A549 (cell line): ENCODE data around the gene ITSN2. TPM values are rescaled to one million over a fixed set of nuclear protein-coding genes. Genes with fewer than 3 reads are reported as not detected.

ENCODE experiments used
- ATAC-seq, 2 experiments: fragments of 200-7000 bp in 1 of 2; fragments of >200 bp in 1 of 2; cut with Nextera tagmentation in 1 of 2; cut with Tn5 transposase in 1 of 2; 3 replicates each; pipeline versions ENCODE4 v1.8.0 to v1.9.1; 2018 to 2020; ENCODE audit warnings: mild to moderate bottlenecking in 1 of 2, moderate library complexity in 1 of 2
- CTCF ChIA-PET: fragments of 300-600 bp; sonication (Branson Sonifier 250); formaldehyde crosslinking; extraction: SDS; loops from one replicate; lab custom pipeline; 2021; ENCODE audit warnings: antibody characterized with exemption, inconsistent platforms; lab: Yijun Ruan, JAX
- POLR2A ChIA-PET: fragments of 350-600 bp; formaldehyde crosslinking; extraction: SDS; loops from one replicate; lab custom pipeline; 2021; ENCODE audit warnings: antibody characterized with exemption, inconsistent platforms; lab: Yijun Ruan, JAX
- DNase-seq, 2 experiments: peaks; one replicate each; pipeline versions ENCODE4 v3.0.0 to v3.0.0-alpha.2; 2011 to 2016; ENCODE audit warnings: low read depth in 1 of 2, low spot score in 1 of 2
- FAIRE-seq: peaks from 2 replicates; lab custom pipeline; 2011; peaks lifted over from hg19 to GRCh38; lab: Jason Lieb, UNC
- H3K27ac ChIP-seq, 2 experiments: fragments of >200 bp; sonication (Bioruptor Twin); formaldehyde crosslinking; 3 replicates each; pipeline ENCODE4 v1.5.1; 2016 to 2017
- H3K4me1 ChIP-seq: fragments of >200 bp; sonication (Bioruptor Twin); formaldehyde crosslinking; 3 replicates; pipeline ENCODE4 v1.6.1; 2016
- H3K4me2 ChIP-seq: fragments of >200 bp; sonication (Bioruptor Twin); formaldehyde crosslinking; 3 replicates; pipeline ENCODE4 v1.6.1; 2016
- H3K4me3 ChIP-seq: fragments of >200 bp; sonication (Bioruptor Twin); formaldehyde crosslinking; 3 replicates; pipeline ENCODE4 v1.5.1; 2016
- H3K9me3 ChIP-seq: fragments of >200 bp; sonication (Bioruptor Twin); formaldehyde crosslinking; 3 replicates; pipeline ENCODE4 v1.6.1; 2016
- CBX2 ChIP-seq: fragments of 200-600 bp; sonication (generic); IDR thresholded peaks from 2 replicates; pipeline ENCODE4 v1.6.1; 2016; ENCODE audit warnings: low read depth, mild to moderate bottlenecking, borderline replicate concordance
- CHD2 ChIP-seq: fragments of 150-350 bp; IDR thresholded peaks from 2 replicates; pipeline ENCODE4 v1.6.1; 2014; ENCODE audit warnings: low read length; ENCODE audit not compliant: partially characterized antibody
- CHD4 ChIP-seq: fragments of 200-600 bp; sonication (generic); IDR thresholded peaks from 2 replicates; pipeline ENCODE4 v1.6.1; 2016; ENCODE audit warnings: antibody characterized with exemption, mild to moderate bottlenecking, borderline replicate concordance
- E2F6 ChIP-seq: IDR thresholded peaks from 2 replicates; pipeline ENCODE4 v1.6.1; 2012; ENCODE audit warnings: low read depth, borderline replicate concordance
- EHMT2 ChIP-seq: fragments of 200-600 bp; sonication (generic); IDR thresholded peaks from 2 replicates; pipeline ENCODE4 v1.6.1; 2016; ENCODE audit warnings: antibody characterized with exemption, low read depth, mild to moderate bottlenecking, moderate library complexity
- EP300 ChIP-seq, 2 experiments: fragments of >200 bp; sonication (Bioruptor Twin); formaldehyde crosslinking; IDR thresholded peaks; 2 replicates in 1 of 2; 3 replicates in 1 of 2; pipeline ENCODE4 v1.6.1; 2016 to 2017
- FOXS1 ChIP-seq: fragments of 250-450 bp; sonication (Bioruptor Pico); IDR thresholded peaks from 2 replicates; pipeline ENCODE4 v1.5.0; 2020; ENCODE audit warnings: mild to moderate bottlenecking, moderate library complexity
- GATA3 ChIP-seq: IDR thresholded peaks from 2 replicates; pipeline ENCODE4 v1.6.1; 2012; ENCODE audit warnings: borderline replicate concordance
- HDAC2 ChIP-seq: fragments of 200-600 bp; sonication (generic); IDR thresholded peaks from 2 replicates; pipeline ENCODE4 v1.6.1; 2016
- HEYL ChIP-seq: fragments of 250-450 bp; sonication (Bioruptor Pico); IDR thresholded peaks from 2 replicates; pipeline ENCODE4 v1.8.0; 2021; ENCODE audit warnings: mild to moderate bottlenecking, moderate library complexity
- HOXA7 ChIP-seq: fragments of 250-450 bp; sonication (Bioruptor Pico); IDR thresholded peaks from 2 replicates; pipeline ENCODE4 v1.5.0; 2020; ENCODE audit warnings: mild to moderate bottlenecking, moderate library complexity
- HOXB5 ChIP-seq: fragments of 250-450 bp; sonication (Bioruptor Pico); IDR thresholded peaks from 2 replicates; pipeline ENCODE4 v1.5.0; 2020; ENCODE audit warnings: mild to moderate bottlenecking, moderate library complexity
- JUN ChIP-seq, 2 experiments: fragments of >200 bp; sonication (Bioruptor Twin); formaldehyde crosslinking; IDR thresholded peaks; 2 replicates in 1 of 2; 3 replicates in 1 of 2; pipeline ENCODE4 v1.6.1; 2016 to 2017
- KDM1A ChIP-seq: fragments of 200-600 bp; sonication (generic); IDR thresholded peaks from 2 replicates; pipeline ENCODE4 v1.6.1; 2016; ENCODE audit warnings: low read depth, mild to moderate bottlenecking
- KDM5A ChIP-seq: fragments of 200-600 bp; sonication (generic); IDR thresholded peaks from 2 replicates; pipeline ENCODE4 v1.6.1; 2016; ENCODE audit warnings: antibody characterized with exemption, mild to moderate bottlenecking
- MAFK ChIP-seq: fragments of 450-650 bp; IDR thresholded peaks from 2 replicates; pipeline ENCODE4 v1.6.1; 2014; ENCODE audit not compliant: partially characterized antibody
- NFE2L2 ChIP-seq: fragments of 150-350 bp; conservative IDR thresholded peaks from 2 replicates; pipeline ENCODE4 v1.6.1; 2014; ENCODE audit warnings: low read length
- NR3C1 ChIP-seq: fragments of >200 bp; sonication (Bioruptor Twin); formaldehyde crosslinking; IDR thresholded peaks from 3 replicates; pipeline ENCODE4 v1.6.1; 2017
- POLR2A ChIP-seq: IDR thresholded peaks from 2 replicates; pipeline ENCODE4 v1.6.1; 2012; ENCODE audit warnings: mild to moderate bottlenecking, low read length
- RAD21 ChIP-seq, 2 experiments: fragments of >200 bp in 1 of 2; sonication (Bioruptor Twin) in 1 of 2; formaldehyde crosslinking in 1 of 2; IDR thresholded peaks in 1 of 2; conservative IDR thresholded peaks in 1 of 2; 2 replicates in 1 of 2; 3 replicates in 1 of 2; pipeline ENCODE4 v1.6.1; 2012 to 2018; ENCODE audit warnings: inconsistent platforms in 1 of 2
- RARB ChIP-seq: fragments of 250-450 bp; sonication (Bioruptor Pico); IDR thresholded peaks from 2 replicates; pipeline ENCODE4 v1.8.0; 2021; ENCODE audit warnings: mild to moderate bottlenecking, moderate library complexity
- RNF2 ChIP-seq: fragments of 200-600 bp; sonication (generic); IDR thresholded peaks from 2 replicates; pipeline ENCODE4 v1.6.1; 2016; ENCODE audit warnings: low read depth, mild to moderate bottlenecking, antibody characterized with exemption, moderate library complexity, borderline replicate concordance
- SMC3 ChIP-seq: fragments of >200 bp; sonication (Bioruptor Twin); formaldehyde crosslinking; IDR thresholded peaks from 3 replicates; pipeline ENCODE4 v1.6.1; 2018; ENCODE audit warnings: inconsistent platforms
- SREBF2 ChIP-seq: fragments of 450-650 bp; IDR thresholded peaks from 2 replicates; pipeline ENCODE4 v1.6.1; 2014; ENCODE audit warnings: mild to moderate bottlenecking, moderate library complexity
- TFCP2L1 ChIP-seq: fragments of 250-450 bp; sonication (Bioruptor Pico); IDR thresholded peaks from 2 replicates; pipeline ENCODE4 v1.5.0; 2021; ENCODE audit warnings: mild to moderate bottlenecking
- USF2 ChIP-seq: fragments of 450-650 bp; IDR thresholded peaks from 2 replicates; pipeline ENCODE4 v1.6.1; 2014; ENCODE audit warnings: antibody characterized with exemption
- ZSCAN20 ChIP-seq: fragments of 250-450 bp; sonication (Bioruptor Pico); IDR thresholded peaks from 2 replicates; pipeline ENCODE4 v1.8.0; 2022; ENCODE audit warnings: mild to moderate bottlenecking, moderate library complexity
- WGBS: methylation state at CpG from one replicate; pipeline ENCODE4 v1.1.6; 2017; ENCODE audit errors: missing lambda C conversion rate; 5-methylcytosine and 5-hydroxymethylcytosine counted together
- polyA plus RNA-seq, 4 experiments: library from polyadenylated mRNA; depleted of rRNA in 3 of 4; stranded (reverse); fragments of >200 nt; fragmentation: RNase III in 1 of 4; extraction: RNeasy Plus Mini Kit Qiagen cat#74134 plus additional on column Dnase treatment in 1 of 4; gene quantifications; 2 replicates in 3 of 4; 3 replicates in 1 of 4; pipeline ENCODE4 v1.2.3, GENCODE V29; 2011 to 2017
- TF ChIP-seq, protein P1 (sequence below): fragments of 250-450 bp; sonication (Bioruptor Pico); IDR thresholded peaks from 2 replicates; pipeline ENCODE4 v1.5.0; 2020; ENCODE audit warnings: low read depth, mild to moderate bottlenecking, moderate library complexity
- TF ChIP-seq, protein P2 (sequence below): IDR thresholded peaks from 2 replicates; pipeline ENCODE4 v1.6.1; 2012
- TF ChIP-seq, protein P3 (sequence below): fragments of 150-350 bp; IDR thresholded peaks from 2 replicates; pipeline ENCODE4 v1.6.1; 2014; ENCODE audit warnings: low read depth, mild to moderate bottlenecking, low read length

Gene ITSN2
- polyA plus RNA-seq, 2 of the 4 experiments (the other 2 are of a cell fraction), result 19.8 to 48.3 TPM

GRCh38 chr2:24220554-24221291 is 139.6 kb downstream of the ITSN2 start:
- ChIA-PET CTCF (interaction anchor here (0.6 to 2.4 kb wide), 4 partner anchors 11 to 137 kb away, joined by 3 to 7 read pairs (median 4); partner anchors contain the start of gene TP53I3), POLR2A (no interaction called here)
- TF ChIP-seq KDM5A, result no peak
- TF ChIP-seq JUN (IDR thresholded peaks at IDR 0.05), result no peak
- no peak for TF ChIP-seq KDM1A
- TF ChIP-seq, protein P1, sequence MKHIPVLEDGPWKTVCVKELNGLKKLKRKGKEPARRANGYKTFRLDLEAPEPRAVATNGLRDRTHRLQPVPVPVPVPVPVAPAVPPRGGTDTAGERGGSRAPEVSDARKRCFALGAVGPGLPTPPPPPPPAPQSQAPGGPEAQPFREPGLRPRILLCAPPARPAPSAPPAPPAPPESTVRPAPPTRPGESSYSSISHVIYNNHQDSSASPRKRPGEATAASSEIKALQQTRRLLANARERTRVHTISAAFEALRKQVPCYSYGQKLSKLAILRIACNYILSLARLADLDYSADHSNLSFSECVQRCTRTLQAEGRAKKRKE, result no peak
- no peak for TF ChIP-seq CHD2
- TF ChIP-seq RARB (CRISPR knock-in tag), result no peak
- no peak for TF ChIP-seq NR3C1
- no peak for TF ChIP-seq MAFK
- TF ChIP-seq GATA3, result no peak
- Histone ChIP-seq H3K27ac (no peak overlapping the region), H3K4me1 (no peaks in the 10 kb centered on the region), H3K9me3 (no peaks in the 10 kb centered on the region), H3K4me3 (no peak overlapping the region), H3K4me2 (no peak overlapping the region)
- ATAC-seq (no peak), DNase-seq (no peak), FAIRE-seq (no peak)
- 89% methylated on average over 20 of the region's 20 CpGs for WGBS

GRCh38 chr2:24214880-24215279 is 145.5 kb downstream of the ITSN2 start:
- no peak overlapping the region for H3K4me2 ChIP-seq
- TF ChIP-seq HEYL (CRISPR knock-in tag) (no peak), NR3C1 (no peak), EHMT2 (no peak)
- no peak overlapping the region for H3K4me3 ChIP-seq
- ATAC-seq (no peak), FAIRE-seq (no peak), DNase-seq (no peak)
- POLR2A ChIA-PET, result no interaction called here
- CTCF ChIA-PET, result interaction anchor here (1.0 to 1.3 kb wide), 2 partner anchors 56 to 176 kb away, joined by 3 to 4 read pairs; no protein-coding TSS in a partner anchor
- WGBS, result 88% methylated on average over 3 of the region's 3 CpGs
- no peak overlapping the region for H3K27ac ChIP-seq
- no peaks in the 10 kb centered on the region for H3K4me1 ChIP-seq
- H3K9me3 ChIP-seq, result no peaks in the 10 kb centered on the region

GRCh38 chr2:24211408-24211807 is 148.9 kb downstream of the ITSN2 start:
- Histone ChIP-seq H3K27ac (no peak overlapping the region), H3K9me3 (no peaks in the 10 kb centered on the region), H3K4me1 (no peaks in the 10 kb centered on the region), H3K4me2 (no peak overlapping the region), H3K4me3 (no peak overlapping the region)
- no peak for FAIRE-seq
- ChIA-PET POLR2A (no interaction called here), CTCF (interaction anchor here (0.6 kb wide), 1 partner anchor 8 kb away, joined by 3 read pairs; no protein-coding TSS in a partner anchor)
- no peak for DNase-seq
- TF ChIP-seq, protein P2, sequence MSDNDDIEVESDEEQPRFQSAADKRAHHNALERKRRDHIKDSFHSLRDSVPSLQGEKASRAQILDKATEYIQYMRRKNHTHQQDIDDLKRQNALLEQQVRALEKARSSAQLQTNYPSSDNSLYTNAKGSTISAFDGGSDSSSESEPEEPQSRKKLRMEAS, result no peak
- TF ChIP-seq RAD21 (conservative IDR thresholded peaks at IDR 0.05 in 1 of 2, IDR thresholded peaks at IDR 0.05 in 1 of 2) (no peak), NFE2L2 (no peak), RNF2 (no peak), EHMT2 (no peak), CHD4 (no peak), HOXB5 (CRISPR knock-in tag) (no peak), POLR2A (no peak), TFCP2L1 (CRISPR knock-in tag) (no peak)
- no peak for ATAC-seq
- 81% methylated on average over 7 of the region's 7 CpGs for WGBS

- no peak overlapping the region for H3K4me3 ChIP-seq
- H3K27ac ChIP-seq, result no peak overlapping the region
- DNase-seq (no peak), FAIRE-seq (no peak), ATAC-seq (no peak; a peak in 1 of 6 replicates)
- 94% methylated on average over 21 of the region's 21 CpGs for WGBS
- no peaks in the 10 kb centered on the region for H3K4me1 ChIP-seq
- no peak overlapping the region for H3K4me2 ChIP-seq
- POLR2A ChIA-PET, result no interaction called here
- CTCF ChIA-PET, result no interaction called here
- H3K9me3 ChIP-seq, result no peaks in the 10 kb centered on the region
- TF ChIP-seq, protein P3, sequence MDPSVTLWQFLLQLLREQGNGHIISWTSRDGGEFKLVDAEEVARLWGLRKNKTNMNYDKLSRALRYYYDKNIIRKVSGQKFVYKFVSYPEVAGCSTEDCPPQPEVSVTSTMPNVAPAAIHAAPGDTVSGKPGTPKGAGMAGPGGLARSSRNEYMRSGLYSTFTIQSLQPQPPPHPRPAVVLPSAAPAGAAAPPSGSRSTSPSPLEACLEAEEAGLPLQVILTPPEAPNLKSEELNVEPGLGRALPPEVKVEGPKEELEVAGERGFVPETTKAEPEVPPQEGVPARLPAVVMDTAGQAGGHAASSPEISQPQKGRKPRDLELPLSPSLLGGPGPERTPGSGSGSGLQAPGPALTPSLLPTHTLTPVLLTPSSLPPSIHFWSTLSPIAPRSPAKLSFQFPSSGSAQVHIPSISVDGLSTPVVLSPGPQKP, result no peak
- TF ChIP-seq HDAC2 (no peak), E2F6 (no peak), HEYL (CRISPR knock-in tag) (no peak), POLR2A (no peak), EP300 (IDR thresholded peaks at IDR 0.05) (no peak), SREBF2 (no peak), HOXA7 (no peak), SMC3 (no peak), FOXS1 (CRISPR knock-in tag) (no peak), TFCP2L1 (CRISPR knock-in tag) (no peak), ZSCAN20 (CRISPR knock-in tag) (no peak), CBX2 (no peak), USF2 (no peak)
Observed at GRCh38 chr2:24210723-24211122, 149.6 kb downstream of the ITSN2 start.
